ENCODE measurements around the gene KIZ. TPM values are rescaled to one million over a fixed set of nuclear protein-coding genes. Genes with fewer than 3 reads are reported as not detected.

Gene KIZ
- total RNA-seq, 1 experiment from 2014 or later = 17.6 TPM

GRCh38 chr20:21126581-21126870, 644 bp downstream of the KIZ start:
- peak overlapping the region; percentile 87 for H2AFZ ChIP-seq (ENCODE audit: low read depth, low read length, poor library complexity, severe bottlenecking)
- peak overlapping the region; percentile 66 to 94 for H3K4me3 ChIP-seq (replicated peaks in 1 of 2; ENCODE audit: low read depth in 1 of 2, low read length in 2 of 2)
- BruUV-seq (replicated peaks) = TSS peak; percentile 61
- no peak for DNase-seq (ENCODE audit: low read depth, low spot score)
- no peaks in the 10 kb centered on the region for H3K36me3 ChIP-seq (ENCODE audit: control insufficient read depth in 1 of 2, insufficient read depth in 2 of 2, low read length in 2 of 2)
- TF ChIP-seq ATF3 (IDR thresholded peaks at IDR 0.05) = no peak
- no peak for TF ChIP-seq TCF7L2 (IDR thresholded peaks at IDR 0.05; ENCODE audit: borderline replicate concordance, extremely low read depth, insufficient read depth, insufficient read length)
- TF ChIP-seq EGR1 (IDR thresholded peaks at IDR 0.05; ENCODE audit: low read depth) = no peak
- no peak for TF ChIP-seq EZH2phosphoT487 (IDR thresholded peaks at IDR 0.05; ENCODE audit: borderline replicate concordance)
- no peak for TF ChIP-seq CBX3 (IDR thresholded peaks at IDR 0.05; ENCODE audit: low read depth)
- peaks cover 7 to 17% of the 10 kb centered on the region in 2 experiments; a peak in 3 of 4 replicates for H3K4me1 ChIP-seq (ENCODE audit: control insufficient read depth in 1 of 2, insufficient read depth in 2 of 2, low read length in 2 of 2)
- no peaks in the 10 kb centered on the region for H3K9me3 ChIP-seq (ENCODE audit: control insufficient read depth in 1 of 2, insufficient read depth in 1 of 2, low read depth in 1 of 2, low read length in 2 of 2)
- H4K20me1 ChIP-seq (ENCODE audit: insufficient read depth) = no peaks in the 10 kb centered on the region
- H3K4me2 ChIP-seq (ENCODE audit: low read length) = peak overlapping the region; percentile 100
- ATAC-seq = no peak
- H3K79me2 ChIP-seq (ENCODE audit: insufficient read depth, low read length) = no peaks in the 10 kb centered on the region
- H3K27ac ChIP-seq (ENCODE audit: low read depth, low read length) = no peak overlapping the region
- intact Hi-C loops (cut with micrococcal nuclease) = loop anchor here (1.0 to 5.0 kb wide), 2 partner anchors 79 to 99 kb away; no protein-coding TSS in a partner anchor
- H3K9ac ChIP-seq (ENCODE audit: low read length) = peak overlapping the region; percentile 79
- ChIA-PET POLR2A (interaction anchor here (0.8 to 1.3 kb wide), 2 partner anchors 8 to 264 kb away, joined by 3 read pairs; no protein-coding TSS in a partner anchor), RAD21 (ENCODE audit: low non-redundant PET in 1 of 2, low total read pairs in 2 of 2, uncharacterized antibody in 2 of 2, unreplicated experiment in 2 of 2) (interaction anchor here in 1 of 2 experiments (1.0 kb wide), 1 partner anchor 78 kb away, joined by 3 read pairs; no protein-coding TSS in a partner anchor), CTCF (interaction anchor here (0.9 to 2.3 kb wide), 2 partner anchors 78 to 379 kb away, joined by 3 to 20 read pairs; no protein-coding TSS in a partner anchor)
- no peaks in the 10 kb centered on the region for H3K9me2 ChIP-seq (ENCODE audit: insufficient read depth)
- no peaks in the 10 kb centered on the region for H3K27me3 ChIP-seq (ENCODE audit: insufficient read depth, low read length)

GRCh38 chr20:21127201-21127981, 1.5 kb downstream of the KIZ start:
- Histone ChIP-seq H3K9me2 (ENCODE audit: insufficient read depth) (no peaks in the 10 kb centered on the region), H3K36me3 (ENCODE audit: control insufficient read depth in 1 of 2, insufficient read depth in 2 of 2, low read length in 2 of 2) (no peaks in the 10 kb centered on the region), H4K20me1 (ENCODE audit: insufficient read depth) (no peaks in the 10 kb centered on the region), H3K9me3 (ENCODE audit: control insufficient read depth in 1 of 2, insufficient read depth in 1 of 2, low read depth in 1 of 2, low read length in 2 of 2) (no peaks in the 10 kb centered on the region), H3K27me3 (ENCODE audit: insufficient read depth, low read length) (no peaks in the 10 kb centered on the region), H2AFZ (ENCODE audit: low read depth, low read length, poor library complexity, severe bottlenecking) (no peak overlapping the region), H3K27ac (ENCODE audit: low read depth, low read length) (no peak overlapping the region), H3K4me3 (replicated peaks in 1 of 2; ENCODE audit: low read depth in 1 of 2, low read length in 2 of 2) (peak overlapping the region in 1 of 2 experiments; percentile 94; a peak in 1 of 4 replicates), H3K4me1 (ENCODE audit: control insufficient read depth in 1 of 2, insufficient read depth in 2 of 2, low read length in 2 of 2) (peaks cover 7 to 17% of the 10 kb centered on the region in 2 experiments; a peak in 3 of 4 replicates), H3K9ac (ENCODE audit: low read length) (no peak overlapping the region), H3K79me2 (ENCODE audit: insufficient read depth, low read length) (no peaks in the 10 kb centered on the region), H3K4me2 (ENCODE audit: low read length) (peak overlapping the region; percentile 100; the same call in 1 of the 2 replicates)
- BruUV-seq (replicated peaks) = no TSS peak
- POLR2A ChIA-PET = interaction anchor here (0.8 kb wide), 1 partner anchor 264 kb away, joined by 3 read pairs; no protein-coding TSS in a partner anchor
- CTCF ChIA-PET = no interaction called here
- intact Hi-C loops (cut with micrococcal nuclease) = loop anchor here (5.0 kb wide), 1 partner anchor 80 kb away; no protein-coding TSS in a partner anchor
- RAD21 ChIA-PET (ENCODE audit: low non-redundant PET in 1 of 2, low total read pairs in 2 of 2, uncharacterized antibody in 2 of 2, unreplicated experiment in 2 of 2) = no interaction called here
- DNase-seq (ENCODE audit: low read depth, low spot score) (no peak), ATAC-seq (no peak)
- TF ChIP-seq EZH2 (IDR thresholded peaks at IDR 0.05) (no peak), EZH2phosphoT487 (IDR thresholded peaks at IDR 0.05; ENCODE audit: borderline replicate concordance) (no peak), ZNF274 (IDR thresholded peaks at IDR 0.05; ENCODE audit: low read depth, low read length) (no peak), RAD21 (IDR thresholded peaks at IDR 0.05; ENCODE audit: low read depth) (no peak), SP1 (IDR thresholded peaks at IDR 0.05; ENCODE audit: low read depth) (no peak), ELF1 (IDR thresholded peaks at IDR 0.05; ENCODE audit: borderline replicate concordance, low read depth) (no peak), EGR1 (IDR thresholded peaks at IDR 0.05; ENCODE audit: low read depth) (no peak), ZBTB33 (IDR thresholded peaks at IDR 0.05; ENCODE audit: extremely low read depth, insufficient replicate concordance, low read length) (no peak), REST (IDR thresholded peaks at IDR 0.05; ENCODE audit: low read depth) (no peak), ZFX (IDR thresholded peaks at IDR 0.05) (no peak)
